ENCODE results near the gene KDELR3.

KDELR3 gene

GRCh38 chr22:38461414-38462081, 6.3 kb upstream of the KDELR3 start:
- DNase-seq (ENCODE audit: low read depth), result no peak
- no peak for TF ChIP-seq CTCF (IDR thresholded peaks at IDR 0.05; ENCODE audit: control insufficient read depth, insufficient read depth, low read depth, low read length, missing control alignments)
- H3K4me3 ChIP-seq (ENCODE audit: control insufficient read depth, low read depth, low read length), result no peak overlapping the region

GRCh38 chr22:38462960-38463784, 4.7 kb upstream of the KDELR3 start:
- no peak overlapping the region for H3K4me3 ChIP-seq (ENCODE audit: control insufficient read depth, low read depth, low read length)
- DNase-seq (ENCODE audit: low read depth), result no peak
- no peak for TF ChIP-seq CTCF (IDR thresholded peaks at IDR 0.05; ENCODE audit: control insufficient read depth, insufficient read depth, low read depth, low read length, missing control alignments)

- TF ChIP-seq CTCF (IDR thresholded peaks at IDR 0.05; ENCODE audit: control insufficient read depth, insufficient read depth, low read depth, low read length, missing control alignments), result no peak
- DNase-seq (ENCODE audit: low read depth), result no peak
These were observed 2.8 kb upstream of the KDELR3 start for GRCh38 chr22:38464992-38465672.

GRCh38 chr22:38465673-38466490, 2.0 kb upstream of the KDELR3 start:
- no peak for TF ChIP-seq CTCF (IDR thresholded peaks at IDR 0.05; ENCODE audit: control insufficient read depth, insufficient read depth, low read depth, low read length, missing control alignments)
- DNase-seq (ENCODE audit: low read depth), result no peak

More at GRCh38 chr22:38464992-38465672, 2.8 kb upstream of the KDELR3 start:
- H3K4me3 ChIP-seq (ENCODE audit: control insufficient read depth, low read depth, low read length), result no peak overlapping the region

GRCh38 chr22:38467438-38467903, 425 bp upstream of the KDELR3 start:
- no peak for TF ChIP-seq CTCF (IDR thresholded peaks at IDR 0.05; ENCODE audit: control insufficient read depth, insufficient read depth, low read depth, low read length, missing control alignments)
- peak overlapping the region; percentile 52 for H3K4me3 ChIP-seq (ENCODE audit: control insufficient read depth, low read depth, low read length)
- DNase-seq (ENCODE audit: low read depth), result no peak

More at GRCh38 chr22:38465673-38466490, 2.0 kb upstream of the KDELR3 start:
- no peak overlapping the region for H3K4me3 ChIP-seq (ENCODE audit: control insufficient read depth, low read depth, low read length)

Data from AG09309 (cell line).